Fibroblast of the conjunctiva (primary cell): Measurements from ENCODE around the gene CAMSAP2.

Experiments used
- DNase-seq: peaks from one replicate; pipeline ENCODE4 v3.0.0-alpha.2; 2010; ENCODE audit warnings: low read depth

The CAMSAP2 gene, protein sequence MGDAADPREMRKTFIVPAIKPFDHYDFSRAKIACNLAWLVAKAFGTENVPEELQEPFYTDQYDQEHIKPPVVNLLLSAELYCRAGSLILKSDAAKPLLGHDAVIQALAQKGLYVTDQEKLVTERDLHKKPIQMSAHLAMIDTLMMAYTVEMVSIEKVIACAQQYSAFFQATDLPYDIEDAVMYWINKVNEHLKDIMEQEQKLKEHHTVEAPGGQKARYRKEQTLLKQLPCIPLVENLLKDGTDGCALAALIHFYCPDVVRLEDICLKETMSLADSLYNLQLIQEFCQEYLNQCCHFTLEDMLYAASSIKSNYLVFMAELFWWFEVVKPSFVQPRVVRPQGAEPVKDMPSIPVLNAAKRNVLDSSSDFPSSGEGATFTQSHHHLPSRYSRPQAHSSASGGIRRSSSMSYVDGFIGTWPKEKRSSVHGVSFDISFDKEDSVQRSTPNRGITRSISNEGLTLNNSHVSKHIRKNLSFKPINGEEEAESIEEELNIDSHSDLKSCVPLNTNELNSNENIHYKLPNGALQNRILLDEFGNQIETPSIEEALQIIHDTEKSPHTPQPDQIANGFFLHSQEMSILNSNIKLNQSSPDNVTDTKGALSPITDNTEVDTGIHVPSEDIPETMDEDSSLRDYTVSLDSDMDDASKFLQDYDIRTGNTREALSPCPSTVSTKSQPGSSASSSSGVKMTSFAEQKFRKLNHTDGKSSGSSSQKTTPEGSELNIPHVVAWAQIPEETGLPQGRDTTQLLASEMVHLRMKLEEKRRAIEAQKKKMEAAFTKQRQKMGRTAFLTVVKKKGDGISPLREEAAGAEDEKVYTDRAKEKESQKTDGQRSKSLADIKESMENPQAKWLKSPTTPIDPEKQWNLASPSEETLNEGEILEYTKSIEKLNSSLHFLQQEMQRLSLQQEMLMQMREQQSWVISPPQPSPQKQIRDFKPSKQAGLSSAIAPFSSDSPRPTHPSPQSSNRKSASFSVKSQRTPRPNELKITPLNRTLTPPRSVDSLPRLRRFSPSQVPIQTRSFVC (N-terminal part only)

DNA sequence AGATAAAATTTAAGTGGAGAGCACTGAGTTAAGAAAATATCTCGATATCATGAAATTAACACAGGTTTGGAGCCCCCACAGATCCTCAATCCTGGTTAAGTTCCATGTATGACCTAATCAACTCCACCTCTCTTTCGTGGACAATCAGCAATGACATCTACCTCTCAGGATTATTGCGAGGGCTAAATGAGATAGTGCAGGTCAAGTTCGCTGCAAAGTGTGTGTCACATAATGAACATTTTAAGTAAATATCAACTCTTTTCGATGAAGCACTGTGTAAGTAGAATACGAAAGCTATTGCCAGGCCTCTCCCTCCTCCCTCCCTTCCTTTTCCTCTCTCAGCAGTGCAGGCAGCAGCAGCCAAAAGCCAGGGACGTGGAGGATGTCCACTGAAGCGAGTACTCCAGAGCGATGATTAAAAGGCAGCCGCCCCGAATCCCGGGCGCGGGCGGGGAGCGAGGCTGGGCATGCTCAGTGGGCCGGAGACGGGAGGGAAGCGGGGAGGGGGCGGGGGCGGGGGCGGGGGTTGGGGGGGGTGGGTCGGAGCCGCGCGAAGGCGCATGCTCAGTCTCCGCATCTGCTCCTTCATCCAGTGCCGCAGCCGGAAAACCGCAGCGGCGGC is at the start of gene CAMSAP2:
Gene CAMSAP2, plus strand, starts transcription at position 567 of the 622 bp plus-strand sequence. CDS start 935 bp downstream, outside the sequence.
- peak; percentile 76 for DNase-seq

DNA sequence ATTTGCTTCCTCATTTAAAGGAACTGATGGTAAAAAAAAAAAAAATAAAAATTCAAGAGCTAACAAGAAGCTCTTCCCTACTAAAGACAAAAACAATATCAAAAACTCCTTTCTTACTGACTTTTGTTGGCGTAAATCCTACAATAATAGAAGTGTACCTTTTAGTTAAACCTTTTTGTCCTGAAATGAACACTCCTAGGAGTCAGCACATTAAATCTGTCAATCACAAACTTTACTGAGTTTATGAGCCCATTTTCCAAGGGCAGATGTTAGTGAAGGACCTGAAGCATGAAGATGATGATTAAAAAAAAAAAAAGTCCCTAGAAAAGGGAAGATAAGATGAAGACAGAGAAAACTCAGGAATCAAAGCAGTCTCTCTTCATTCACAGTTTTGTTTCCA is 46.4 kb upstream of the CAMSAP2 start:
- no peak for DNase-seq

GRCh38 chr1:200693327-200693726 is 45.4 kb upstream of the CAMSAP2 start:
- no peak for DNase-seq

DNA sequence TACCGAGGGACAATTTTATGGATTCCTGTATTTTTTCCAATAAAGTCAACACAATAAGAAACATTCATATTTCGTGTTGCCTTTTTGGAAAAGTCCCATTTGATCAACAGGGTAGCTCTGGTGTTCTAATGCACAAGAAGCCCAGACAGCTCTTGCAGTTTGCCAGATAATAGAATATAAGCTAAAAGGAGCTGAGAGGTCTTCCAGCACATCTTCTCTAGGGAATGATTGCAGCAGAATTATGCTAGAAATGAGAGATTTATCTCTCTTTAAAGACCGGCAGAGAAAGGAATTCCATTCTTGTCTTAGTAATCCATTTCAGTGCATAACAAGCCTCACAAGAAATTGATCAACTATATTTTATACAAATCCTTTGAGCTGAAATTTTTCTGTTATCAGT is 44.0 kb upstream of the CAMSAP2 start:
- DNase-seq, result no peak

GRCh38 chr1:200699871-200700270 is 38.8 kb upstream of the CAMSAP2 start:
- peak; percentile 1 for DNase-seq

- DNase-seq, result no peak
These were observed 33.6 kb upstream of the CAMSAP2 start for GRCh38 chr1:200704986-200705500.

DNA sequence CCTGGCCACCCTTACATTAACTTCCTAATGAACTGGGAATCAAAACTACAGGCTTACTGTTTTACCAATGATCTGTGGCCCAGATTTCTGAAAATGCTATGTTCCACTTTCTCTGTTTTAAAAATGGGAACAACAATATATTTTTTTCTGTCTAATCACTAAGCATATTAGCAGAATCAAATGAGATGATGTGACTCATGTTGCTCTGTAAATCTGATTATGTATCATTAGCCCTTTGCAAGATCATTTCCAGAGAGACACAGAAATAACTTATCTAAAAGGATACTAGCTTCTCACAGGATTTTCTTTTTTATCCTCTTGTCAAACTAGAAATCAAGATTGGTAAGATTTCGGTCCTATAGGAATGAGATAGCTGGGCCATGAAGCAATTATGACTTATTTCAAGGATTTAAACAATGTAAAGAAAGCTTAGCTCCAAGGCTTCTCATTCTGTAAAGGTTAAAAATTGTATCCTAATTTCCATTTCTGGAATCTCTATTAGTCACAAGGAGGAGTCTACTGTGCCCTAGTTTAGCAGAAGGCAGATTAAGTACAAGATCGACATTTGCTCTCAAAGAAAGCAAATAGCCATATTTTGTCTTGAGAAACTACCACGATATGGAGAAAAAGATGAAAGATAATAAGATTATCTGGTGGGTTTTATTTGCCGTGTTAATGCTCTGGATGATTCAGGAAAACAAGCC is 32.4 kb upstream of the CAMSAP2 start:
- no peak for DNase-seq

- no peak for DNase-seq
These were observed 31.6 kb upstream of the CAMSAP2 start for GRCh38 chr1:200707116-200707515.

DNA sequence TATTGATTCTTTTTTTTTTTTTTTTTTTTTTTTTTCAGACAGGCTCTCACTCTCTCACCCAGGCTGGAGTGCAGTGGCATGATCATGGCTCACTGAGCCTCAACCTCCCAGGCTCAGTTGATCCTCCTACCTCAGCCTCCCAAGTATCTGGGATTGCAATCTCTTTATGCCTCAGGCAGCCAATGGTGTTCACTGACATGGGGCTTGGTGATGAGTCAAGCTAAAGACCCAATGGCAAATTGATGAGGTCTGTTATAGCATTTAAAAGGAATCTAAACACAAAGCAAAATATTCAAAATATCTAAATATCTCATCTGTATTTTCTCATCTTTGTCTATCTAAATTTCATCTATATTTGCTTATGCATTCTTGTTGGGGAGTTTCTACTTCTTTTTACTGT is 30.5 kb upstream of the CAMSAP2 start:
- no peak for DNase-seq

GRCh38 chr1:200708769-200709168 is 29.9 kb upstream of the CAMSAP2 start:
- no peak for DNase-seq

- DNase-seq, result no peak
These were observed 28.5 kb upstream of the CAMSAP2 start for GRCh38 chr1:200710166-200710565.

DNA sequence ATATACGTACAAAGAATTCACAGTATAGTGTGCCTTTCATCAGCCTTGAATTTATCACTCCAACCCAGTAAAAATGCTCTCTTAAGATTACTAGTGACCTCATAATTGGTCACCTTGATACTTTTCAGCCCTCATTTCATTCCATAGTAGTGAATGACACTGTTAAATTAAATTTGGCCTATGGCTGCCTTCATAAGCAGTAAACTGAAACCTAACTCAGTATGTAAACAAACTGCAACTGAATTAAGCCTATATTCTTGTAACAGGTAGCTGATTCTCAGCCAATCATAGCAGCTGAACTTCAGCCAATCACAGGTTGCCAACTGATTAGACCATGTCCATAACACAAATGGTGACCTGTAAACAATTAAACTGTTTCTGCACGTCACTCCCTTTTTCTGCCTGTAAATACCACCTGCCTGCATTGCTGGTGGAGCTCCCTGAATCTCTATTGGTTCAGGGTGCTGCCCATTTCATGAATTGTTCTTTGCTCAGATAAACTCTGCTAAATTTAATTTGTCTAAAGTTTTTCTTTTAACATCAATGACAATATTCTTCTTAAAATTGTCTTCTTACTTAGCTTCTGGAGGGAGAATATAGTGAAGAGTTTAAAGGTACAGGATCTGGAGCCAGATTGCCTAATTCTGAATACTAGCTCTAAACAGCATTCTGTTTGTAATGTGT is 24.0 kb upstream of the CAMSAP2 start:
- no peak for DNase-seq

GRCh38 chr1:200720199-200720598 is 18.5 kb upstream of the CAMSAP2 start:
- no peak for DNase-seq

- DNase-seq, result no peak
These were observed 14.6 kb upstream of the CAMSAP2 start for GRCh38 chr1:200724064-200724463.

DNA sequence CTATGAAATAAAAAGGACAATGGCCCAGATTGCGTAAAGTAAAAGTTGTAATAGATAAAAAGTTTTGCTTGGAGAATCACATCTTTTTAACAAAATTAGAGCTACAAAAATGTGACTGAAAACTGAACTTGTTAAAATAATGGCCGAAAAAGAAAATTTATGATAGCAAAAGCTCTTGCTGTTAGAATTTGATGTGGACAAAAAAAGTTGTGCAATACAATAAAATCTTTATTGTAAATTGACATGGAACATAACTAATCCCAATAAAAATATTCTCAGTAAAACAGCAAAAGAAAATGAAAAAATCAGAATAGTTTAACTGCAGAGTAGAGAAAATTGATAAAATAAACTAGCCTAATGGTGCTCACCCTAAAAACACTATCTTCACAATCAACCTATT is 11.4 kb upstream of the CAMSAP2 start:
- no peak for DNase-seq

DNA sequence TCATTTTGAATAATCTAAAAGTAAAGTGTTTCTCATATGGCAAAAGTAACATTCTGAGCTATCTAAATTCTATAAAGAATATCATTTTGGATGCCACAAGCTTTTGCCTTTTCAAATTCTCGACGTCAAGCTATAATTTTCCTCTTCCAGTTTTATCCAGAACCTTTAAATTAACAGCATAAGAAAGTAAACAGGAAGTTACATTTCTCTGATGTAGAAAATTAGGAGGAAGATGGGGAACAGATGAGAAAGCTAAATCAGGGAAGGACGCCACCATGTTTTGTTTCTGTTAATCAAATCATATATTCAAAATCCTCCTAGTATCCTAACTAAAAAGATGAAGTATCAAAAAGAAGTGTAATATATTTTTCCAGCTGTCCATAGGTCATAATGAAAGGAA is 8.8 kb upstream of the CAMSAP2 start:
- DNase-seq, result no peak

GRCh38 chr1:200731654-200732332 is 6.9 kb upstream of the CAMSAP2 start:
- no peak for DNase-seq

GRCh38 chr1:200732438-200732837 is 6.3 kb upstream of the CAMSAP2 start:
- DNase-seq, result no peak

DNA sequence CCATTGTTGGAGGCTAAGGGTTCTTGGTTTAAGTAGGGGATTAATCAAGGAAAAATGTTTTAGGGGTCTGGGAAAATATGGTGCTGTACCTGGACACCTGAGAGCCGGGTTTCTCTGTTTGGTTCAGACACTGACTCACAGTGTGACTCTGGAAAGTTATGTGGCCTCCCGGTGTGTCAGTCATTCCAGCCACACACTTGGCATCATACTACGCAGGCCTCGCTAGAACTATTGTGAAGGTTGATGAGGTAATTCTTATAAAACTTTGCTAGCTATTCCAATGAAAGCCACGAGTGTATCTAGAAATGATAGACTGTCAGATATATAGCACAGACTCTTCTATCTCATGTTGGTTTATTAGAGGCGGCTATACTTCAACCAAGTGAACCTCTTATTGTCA is 4.8 kb upstream of the CAMSAP2 start:
- no peak for DNase-seq

GRCh38 chr1:200737647-200738291 is 924 bp upstream of the CAMSAP2 start:
- no peak for DNase-seq
